GM13976 (cell line): ENCODE data around the gene GMPPA.

Experiments
- DNase-seq: peaks from one replicate; pipeline ENCODE4 v3.0.0; 2012; ENCODE audit warnings: low spot score
- CTCF ChIP-seq: IDR thresholded peaks from 2 replicates; pipeline ENCODE4 v1.5.1; 2012; ENCODE audit warnings: borderline replicate concordance, mild to moderate bottlenecking; ENCODE audit not compliant: insufficient read depth; ENCODE audit errors: extremely low read depth, missing control alignments, control extremely low read depth
- in situ Hi-C: fragments of 300-500 bp; cut with MboI; formaldehyde crosslinking; loops from one replicate; pipeline ENCODE4 v1.12.0; 2022; ENCODE audit warnings: low sequenced_read_pairs, mixed read lengths, inconsistent platforms; ENCODE audit not compliant: unreplicated experiment

The GMPPA gene

DNA sequence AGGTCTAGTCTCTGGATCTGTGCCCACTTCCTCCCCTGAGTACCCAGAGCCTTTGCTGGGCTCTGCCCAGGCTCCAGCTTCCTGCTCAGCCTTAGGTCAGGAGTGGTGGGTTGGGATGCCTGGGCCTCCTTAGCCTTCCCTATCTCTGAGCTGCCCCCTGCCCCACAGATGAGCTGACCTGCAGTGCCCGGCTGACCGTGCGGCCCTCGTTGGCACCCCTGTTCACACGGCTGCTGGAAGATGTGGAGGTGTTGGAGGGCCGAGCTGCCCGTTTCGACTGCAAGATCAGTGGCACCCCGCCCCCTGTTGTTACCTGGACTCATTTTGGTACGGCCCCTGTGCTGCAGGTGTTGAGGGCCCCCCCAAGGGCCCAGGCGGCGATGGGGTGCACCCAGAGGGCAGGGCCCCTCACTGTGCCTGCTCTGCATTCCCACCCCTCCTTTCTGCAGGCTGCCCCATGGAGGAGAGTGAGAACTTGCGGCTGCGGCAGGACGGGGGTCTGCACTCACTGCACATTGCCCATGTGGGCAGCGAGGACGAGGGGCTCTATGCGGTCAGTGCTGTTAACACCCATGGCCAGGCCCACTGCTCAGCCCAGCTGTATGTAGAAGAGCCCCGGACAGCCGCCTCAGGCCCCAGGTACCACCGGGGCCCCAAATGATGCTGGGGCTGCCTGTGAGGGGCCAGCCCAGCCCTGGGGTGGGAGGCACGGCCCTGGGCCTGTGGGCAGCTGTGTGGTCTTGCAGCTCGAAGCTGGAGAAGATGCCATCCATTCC lies 30.1 kb upstream of the GMPPA start:
- no peak for TF ChIP-seq CTCF
- in situ Hi-C loops: no loop called here
- no peak for DNase-seq

DNA sequence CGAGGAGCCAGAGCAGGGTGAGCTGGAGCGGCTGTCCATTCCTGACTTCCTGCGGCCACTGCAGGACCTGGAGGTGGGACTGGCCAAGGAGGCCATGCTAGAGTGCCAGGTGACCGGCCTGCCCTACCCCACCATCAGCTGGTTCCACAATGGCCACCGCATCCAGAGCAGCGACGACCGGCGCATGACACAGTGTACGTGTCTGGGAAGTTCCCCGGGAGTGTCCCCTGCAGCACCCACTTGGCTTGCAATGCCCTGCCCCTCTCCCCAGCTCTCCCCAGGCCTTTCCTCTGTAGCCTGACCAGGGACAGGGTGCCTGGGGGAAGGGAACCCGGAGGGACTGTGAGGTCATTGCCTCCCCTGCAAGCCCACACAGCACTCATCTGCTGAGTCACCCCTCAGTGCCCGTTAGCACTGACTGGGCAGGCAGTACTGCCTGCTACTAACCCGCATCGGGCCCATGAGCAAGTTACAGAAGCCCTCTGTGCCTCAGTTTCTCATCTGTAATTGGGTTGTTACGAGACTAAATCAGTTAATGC lies 29.4 kb upstream of the GMPPA start:
- DNase-seq: no peak

GRCh38 chr2:219470429-219470828 lies 28.3 kb upstream of the GMPPA start:
- no peak for TF ChIP-seq CTCF
- DNase-seq: no peak
- in situ Hi-C loops: no loop called here

More for the DNA sequence above, 29.4 kb upstream of the GMPPA start:
- in situ Hi-C loops: no loop called here
- TF ChIP-seq CTCF: no peak

DNA sequence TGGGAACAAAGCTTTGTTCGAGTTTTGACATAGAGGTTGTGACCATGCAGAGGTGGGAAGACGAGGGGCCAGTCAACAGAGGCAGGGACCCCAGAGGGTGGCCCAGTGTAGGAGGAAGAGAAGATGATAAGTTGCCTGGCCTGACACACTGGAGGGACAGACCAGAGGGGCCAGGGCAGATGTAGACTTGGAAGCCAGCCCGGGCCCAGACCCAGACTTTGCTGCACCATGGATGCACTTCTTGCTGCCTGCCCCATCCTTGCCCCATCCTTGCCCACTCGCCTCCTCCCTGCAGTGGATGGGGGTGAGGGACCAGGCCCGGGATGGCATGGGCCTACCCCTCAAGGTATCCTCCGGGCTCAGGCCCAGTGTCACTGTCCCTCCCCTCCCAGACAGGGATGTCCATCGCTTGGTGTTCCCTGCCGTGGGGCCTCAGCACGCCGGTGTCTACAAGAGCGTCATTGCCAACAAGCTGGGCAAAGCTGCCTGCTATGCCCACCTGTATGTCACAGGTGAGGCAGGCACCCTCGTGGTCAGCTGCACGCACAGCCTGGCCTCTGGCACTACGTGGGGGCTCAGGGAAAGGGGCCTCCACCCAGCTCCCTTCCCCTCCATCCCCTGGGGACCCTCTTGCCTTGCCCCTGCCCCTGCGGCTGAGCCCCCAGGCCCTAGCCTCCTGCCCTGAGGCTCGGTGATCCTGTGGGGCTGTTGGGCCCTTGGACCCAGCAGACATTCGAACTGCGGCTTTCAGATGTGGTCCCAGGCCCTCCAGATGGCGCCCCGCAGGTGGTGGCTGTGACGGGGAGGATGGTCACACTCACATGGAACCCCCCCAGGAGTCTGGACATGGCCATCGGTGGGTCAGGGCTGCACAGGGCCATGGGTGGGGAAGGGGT lies 27.0 kb upstream of the GMPPA start:
- in situ Hi-C loops: no loop called here
- DNase-seq: no peak
- TF ChIP-seq CTCF: no peak

- DNase-seq: no peak
- in situ Hi-C loops: no loop called here
- TF ChIP-seq CTCF: no peak
Measured at GRCh38 chr2:219472629-219473187, 26.0 kb upstream of the GMPPA start.

GRCh38 chr2:219473511-219473910 lies 25.2 kb upstream of the GMPPA start:
- TF ChIP-seq CTCF: no peak
- DNase-seq: no peak
- in situ Hi-C loops: no loop called here
